ENCODE results near the gene SLC43A1.
"Not testable (repeated sequence)": the region's sequence is repeated elsewhere in the genome, so short reads cannot be mapped to it uniquely, and the experiment has no call there.

The SLC43A1 gene

DNA sequence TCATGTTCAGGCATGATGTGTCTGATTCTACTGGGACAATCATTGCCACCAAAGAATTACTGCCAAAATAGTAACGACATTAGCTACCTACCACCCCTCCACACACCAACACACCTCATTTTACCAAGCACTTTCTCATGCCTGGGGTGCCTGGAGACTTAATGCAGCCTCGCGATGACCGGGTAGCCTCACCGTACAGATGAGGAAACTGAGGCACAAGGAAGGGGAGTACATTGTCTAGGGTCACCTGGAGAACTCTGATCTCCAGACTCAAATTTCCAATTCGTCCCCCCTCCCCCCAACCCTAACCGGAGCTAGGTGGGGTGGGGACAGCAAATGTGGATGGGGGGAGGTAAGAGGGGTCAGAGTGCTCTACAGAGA, 57.9 kb downstream of the SLC43A1 start:
- H3K27me3 Mint-ChIP-seq: peaks cover 11% of the 10 kb centered on the region
- no peaks in the 10 kb centered on the region for H3K36me3 Mint-ChIP-seq
- H3K27ac Mint-ChIP-seq: no peak overlapping the region
- H3K9me3 Mint-ChIP-seq (ENCODE audit: low read depth): no peaks in the 10 kb centered on the region
- peak overlapping the region; percentile 79 for H3K4me3 Mint-ChIP-seq
- H3K4me1 Mint-ChIP-seq (ENCODE audit: low read depth): peaks cover 29% of the 10 kb centered on the region

DNA sequence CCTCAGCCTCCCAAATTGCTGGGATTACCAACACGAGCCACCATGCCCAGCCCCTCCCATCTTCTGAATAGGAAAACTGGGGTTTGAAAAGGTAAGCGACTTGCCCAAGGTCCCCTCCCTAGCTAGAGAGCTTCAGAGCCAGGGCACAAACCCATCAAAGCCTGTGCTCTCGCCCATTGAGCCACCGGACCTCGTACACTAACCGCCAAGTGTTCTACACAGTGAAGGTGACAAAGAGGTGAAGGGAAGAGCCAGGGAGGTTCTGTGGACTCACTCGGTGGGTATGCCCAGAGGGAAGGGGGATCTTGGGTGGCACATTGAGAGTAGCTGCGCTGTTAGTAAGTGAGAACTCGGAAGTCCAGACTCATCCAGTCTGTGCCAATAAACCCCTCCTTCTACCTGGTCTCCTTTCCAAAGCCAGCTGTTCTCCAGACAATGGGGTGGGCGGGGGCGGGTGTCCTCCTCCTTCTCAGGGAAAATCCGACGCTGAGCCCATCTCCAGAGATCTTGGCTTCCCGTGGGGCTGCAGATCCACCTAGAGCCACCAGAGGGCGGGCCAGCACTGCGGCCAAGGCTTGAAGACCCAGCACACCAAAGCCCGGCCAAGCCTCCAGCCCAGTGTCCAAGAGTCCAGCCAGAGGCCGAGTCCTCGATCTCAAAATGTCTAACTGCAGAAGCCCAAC, 58.4 kb downstream of the SLC43A1 start:
- H3K27ac Mint-ChIP-seq: peak overlapping the region; percentile 43
- no peaks in the 10 kb centered on the region for H3K36me3 Mint-ChIP-seq
- peaks cover 11% of the 10 kb centered on the region for H3K27me3 Mint-ChIP-seq
- no peaks in the 10 kb centered on the region for H3K9me3 Mint-ChIP-seq (ENCODE audit: low read depth)
- H3K4me1 Mint-ChIP-seq (ENCODE audit: low read depth): peaks cover 29% of the 10 kb centered on the region
- peak overlapping the region; percentile 79 for H3K4me3 Mint-ChIP-seq

DNA sequence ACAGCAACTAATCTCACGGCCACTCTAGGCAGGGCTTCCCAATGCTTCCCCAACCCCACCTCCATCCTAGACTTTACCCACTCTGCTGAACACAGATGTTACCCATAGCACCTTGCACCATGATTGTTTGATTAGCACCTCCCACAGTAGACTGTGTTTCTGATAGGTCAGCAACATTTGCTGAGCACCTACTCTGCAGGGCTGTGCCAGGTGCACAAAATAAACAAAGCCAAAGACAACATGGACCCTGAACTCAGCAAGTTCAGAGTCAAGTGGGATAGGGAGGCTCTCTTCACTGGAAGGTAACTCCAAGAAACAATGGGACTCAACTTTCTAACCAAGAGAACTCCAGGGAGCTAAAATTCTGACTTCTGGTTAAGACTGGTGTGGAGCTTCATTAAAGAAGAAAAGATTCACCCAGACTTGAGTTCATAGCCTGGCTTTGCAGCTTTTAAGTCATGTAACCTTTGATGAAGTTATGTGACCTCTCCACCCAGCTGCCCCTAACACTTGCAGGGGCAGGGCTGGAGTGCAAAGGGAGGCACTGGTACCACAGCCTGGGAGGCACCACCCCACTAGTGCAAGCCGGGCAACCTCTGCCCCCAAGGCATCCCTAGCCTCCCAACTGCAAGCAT, 61.8 kb downstream of the SLC43A1 start:
- no peaks in the 10 kb centered on the region for H3K9me3 Mint-ChIP-seq (ENCODE audit: low read depth)
- no peak overlapping the region for H3K27ac Mint-ChIP-seq
- no peak overlapping the region for H3K4me3 Mint-ChIP-seq
- no peaks in the 10 kb centered on the region for H3K36me3 Mint-ChIP-seq
- peaks cover 11% of the 10 kb centered on the region for H3K4me1 Mint-ChIP-seq (ENCODE audit: low read depth)
- peaks cover 2% of the 10 kb centered on the region for H3K27me3 Mint-ChIP-seq

DNA sequence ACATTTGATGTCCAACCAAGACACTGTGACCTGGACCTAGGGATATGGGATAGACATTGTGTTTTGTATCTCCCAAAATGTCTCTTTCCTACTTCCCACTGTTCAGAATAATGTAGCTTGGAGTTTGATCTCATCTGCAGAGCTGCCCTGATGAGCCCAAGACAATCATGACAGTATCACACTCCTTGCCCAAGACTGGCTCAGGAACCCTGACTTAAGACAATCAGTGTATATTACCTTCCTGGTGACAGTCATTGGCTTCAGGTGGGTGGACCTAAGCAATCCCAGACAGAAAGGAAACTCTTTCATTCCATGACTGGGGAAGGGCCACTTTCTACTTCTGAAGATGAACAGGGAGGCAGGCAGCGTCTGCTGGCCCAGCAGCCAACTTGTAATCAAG, 69.4 kb downstream of the SLC43A1 start:
- Mint-ChIP-seq H3K4me3 (no peak overlapping the region), H3K4me1 (ENCODE audit: low read depth) (no peaks in the 10 kb centered on the region), H3K27me3 (peaks cover 3% of the 10 kb centered on the region), H3K27ac (no peak overlapping the region), H3K36me3 (no peaks in the 10 kb centered on the region), H3K9me3 (ENCODE audit: low read depth) (no peaks in the 10 kb centered on the region)

DNA sequence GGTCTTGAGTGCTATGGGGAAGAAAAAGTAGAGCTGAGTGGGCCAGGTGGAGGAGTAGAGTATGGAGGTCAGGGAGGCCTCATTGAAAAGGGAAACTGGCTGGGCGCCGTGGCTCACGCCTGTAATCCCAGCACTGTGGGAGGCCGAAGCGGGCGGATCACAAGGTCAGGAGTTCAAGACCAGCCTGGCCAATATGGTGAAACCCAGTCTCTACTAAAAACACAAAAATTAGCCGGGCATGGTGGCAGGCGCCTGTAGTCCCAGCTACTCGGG, 70.4 kb downstream of the SLC43A1 start:
- H3K36me3 Mint-ChIP-seq; H3K27me3 Mint-ChIP-seq; H3K4me1 Mint-ChIP-seq (ENCODE audit: low read depth); H3K27ac Mint-ChIP-seq; H3K4me3 Mint-ChIP-seq; H3K9me3 Mint-ChIP-seq (ENCODE audit: low read depth): not testable (repeated sequence)

DNA sequence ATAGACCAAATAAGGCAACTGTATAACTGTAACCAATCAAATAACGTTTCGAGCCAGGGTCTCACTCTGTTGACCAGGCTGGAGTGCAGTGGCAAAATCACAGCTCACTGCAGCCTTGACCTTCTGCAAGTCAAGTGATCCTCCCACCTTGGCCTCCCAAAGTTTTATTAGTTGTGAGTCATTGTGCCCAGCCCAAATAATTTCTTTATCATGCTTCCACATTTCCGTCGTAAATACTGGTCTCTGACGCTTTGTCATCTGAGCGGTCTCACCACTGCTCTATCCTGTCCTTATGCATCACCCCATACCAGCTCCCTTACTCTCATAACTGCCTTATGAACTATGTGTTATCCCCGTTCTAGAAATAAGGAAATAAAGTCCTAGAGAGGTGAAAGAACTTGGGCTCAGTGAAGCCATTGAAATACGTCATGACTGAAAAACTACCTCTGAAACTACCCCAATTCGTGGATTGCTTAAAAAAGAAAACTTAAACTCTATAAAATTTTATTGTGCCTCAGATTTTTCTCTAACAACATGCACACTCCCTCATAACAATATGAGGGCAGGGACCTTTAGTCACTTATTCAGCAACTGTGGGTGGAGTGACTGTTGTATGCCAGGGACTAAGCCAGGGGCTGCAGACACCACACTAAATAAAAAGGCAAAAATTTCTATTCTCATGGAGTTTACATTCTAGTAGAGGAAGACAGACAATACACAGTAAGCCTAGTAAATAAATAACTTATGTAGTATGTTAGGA, 71.0 kb downstream of the SLC43A1 start:
- H3K4me1 Mint-ChIP-seq (ENCODE audit: low read depth): no peaks in the 10 kb centered on the region
- H3K36me3 Mint-ChIP-seq: no peaks in the 10 kb centered on the region

DNA sequence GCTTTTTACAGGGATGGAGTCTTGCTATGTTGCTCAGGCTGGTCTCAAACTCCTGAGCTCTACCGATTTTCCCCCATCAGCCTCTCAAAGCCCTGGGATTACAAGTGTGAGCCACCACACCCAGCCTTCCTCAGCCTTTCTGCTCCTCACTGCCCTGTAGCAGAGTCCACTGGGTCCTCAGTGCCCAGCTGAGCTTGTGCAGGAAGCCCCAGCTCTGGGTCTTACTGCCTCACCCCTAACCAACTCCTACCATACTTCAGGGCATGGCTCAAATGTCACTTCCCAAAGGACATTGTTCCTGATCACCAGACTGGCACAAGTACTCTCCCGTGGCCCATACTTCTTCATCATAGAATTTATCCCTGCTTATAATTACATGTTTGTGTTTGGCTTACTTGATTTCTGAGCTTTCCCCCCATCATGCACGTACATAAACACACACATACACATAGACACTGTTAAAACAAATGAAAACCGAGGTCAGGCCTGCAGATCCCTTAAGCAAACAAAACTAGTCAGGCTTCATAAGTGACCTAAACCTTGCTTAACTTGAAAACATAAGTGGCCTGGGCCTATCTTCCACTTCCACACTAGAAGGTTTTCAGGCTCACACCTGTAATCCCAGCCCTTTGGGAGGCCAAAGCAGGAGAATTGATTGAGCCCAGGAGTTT, 74.6 kb downstream of the SLC43A1 start:
- Mint-ChIP-seq H3K27ac (no peak overlapping the region), H3K4me1 (ENCODE audit: low read depth) (no peaks in the 10 kb centered on the region), H3K4me3 (no peak overlapping the region), H3K27me3 (no peaks in the 10 kb centered on the region), H3K9me3 (ENCODE audit: low read depth) (no peaks in the 10 kb centered on the region), H3K36me3 (no peaks in the 10 kb centered on the region)

More for the DNA sequence above, 71.0 kb downstream of the SLC43A1 start:
- H3K4me3 Mint-ChIP-seq: no peak overlapping the region
- peaks cover 3% of the 10 kb centered on the region for H3K27me3 Mint-ChIP-seq
- no peak overlapping the region for H3K27ac Mint-ChIP-seq
- no peaks in the 10 kb centered on the region for H3K9me3 Mint-ChIP-seq (ENCODE audit: low read depth)

DNA sequence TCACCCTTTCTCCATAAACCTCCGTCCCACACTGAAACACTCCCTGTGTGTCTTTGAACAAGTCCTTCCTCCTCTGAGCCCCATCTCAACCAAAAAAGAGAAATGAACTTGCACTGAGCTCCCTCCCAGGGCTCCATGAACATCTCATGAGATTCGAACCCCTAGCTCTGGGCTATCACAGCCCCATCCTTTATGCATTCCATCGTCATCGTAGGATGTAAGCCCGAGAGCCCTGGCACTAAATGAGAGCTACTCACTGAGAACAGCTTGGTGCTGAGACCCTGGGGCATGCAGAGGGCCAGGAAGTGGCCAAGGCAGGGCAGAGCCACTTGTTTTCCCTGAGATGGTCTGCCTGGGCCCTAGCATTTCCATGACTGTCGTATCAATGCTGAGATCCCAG, 75.7 kb downstream of the SLC43A1 start:
- Mint-ChIP-seq H3K27ac (no peak overlapping the region), H3K9me3 (ENCODE audit: low read depth) (no peaks in the 10 kb centered on the region), H3K36me3 (no peaks in the 10 kb centered on the region), H3K4me3 (no peak overlapping the region), H3K27me3 (no peaks in the 10 kb centered on the region), H3K4me1 (ENCODE audit: low read depth) (no peaks in the 10 kb centered on the region)

DNA sequence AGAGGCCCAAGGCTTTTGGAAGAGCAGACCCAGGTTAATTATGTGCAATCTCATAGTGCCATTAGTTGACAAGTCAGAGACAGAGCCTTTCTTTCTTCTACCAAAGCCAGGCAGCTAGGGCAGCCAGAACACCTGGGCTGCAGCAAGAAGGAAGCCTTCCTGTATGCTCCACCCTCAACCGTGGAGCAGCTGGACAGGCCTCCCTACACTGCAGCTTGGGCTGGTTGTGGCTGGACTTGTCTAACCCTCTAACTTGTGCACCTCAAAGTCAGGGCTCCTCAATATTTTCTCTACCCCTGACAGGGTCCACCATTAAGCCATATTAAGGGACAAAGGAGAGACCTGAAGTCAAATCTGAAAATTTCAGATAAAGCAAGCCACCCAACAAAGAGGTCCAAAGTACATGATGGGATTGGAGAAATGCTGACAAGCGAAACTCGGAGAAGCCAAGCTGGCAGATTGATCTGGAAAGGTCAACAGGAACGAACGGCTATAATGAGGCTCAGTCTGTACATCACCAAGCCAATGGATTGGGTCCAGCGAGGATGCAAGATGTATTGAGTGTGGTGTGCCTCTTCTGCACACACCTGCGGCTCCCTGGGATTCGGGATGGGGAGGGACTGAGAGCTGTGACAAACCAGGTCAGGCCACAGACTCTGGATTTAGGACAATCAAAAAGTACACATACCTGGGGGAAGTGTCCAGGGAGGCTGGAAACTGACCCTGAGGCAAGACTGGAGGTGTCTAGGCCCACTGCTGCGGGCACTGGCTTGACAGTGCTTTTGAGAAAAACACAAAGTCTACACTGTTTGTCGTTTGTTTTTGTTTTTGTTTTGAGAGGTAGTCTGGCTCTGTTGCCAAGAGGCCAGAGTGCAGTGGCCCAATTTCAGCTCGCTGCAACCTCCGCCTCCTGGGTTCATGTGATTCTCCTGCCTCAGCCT, 76.9 kb downstream of the SLC43A1 start:
- H3K36me3 Mint-ChIP-seq: no peaks in the 10 kb centered on the region
- H3K27me3 Mint-ChIP-seq: no peaks in the 10 kb centered on the region
- H3K4me3 Mint-ChIP-seq: no peak overlapping the region
- no peaks in the 10 kb centered on the region for H3K9me3 Mint-ChIP-seq (ENCODE audit: low read depth)
- H3K4me1 Mint-ChIP-seq (ENCODE audit: low read depth): no peaks in the 10 kb centered on the region
- H3K27ac Mint-ChIP-seq: no peak overlapping the region

DNA sequence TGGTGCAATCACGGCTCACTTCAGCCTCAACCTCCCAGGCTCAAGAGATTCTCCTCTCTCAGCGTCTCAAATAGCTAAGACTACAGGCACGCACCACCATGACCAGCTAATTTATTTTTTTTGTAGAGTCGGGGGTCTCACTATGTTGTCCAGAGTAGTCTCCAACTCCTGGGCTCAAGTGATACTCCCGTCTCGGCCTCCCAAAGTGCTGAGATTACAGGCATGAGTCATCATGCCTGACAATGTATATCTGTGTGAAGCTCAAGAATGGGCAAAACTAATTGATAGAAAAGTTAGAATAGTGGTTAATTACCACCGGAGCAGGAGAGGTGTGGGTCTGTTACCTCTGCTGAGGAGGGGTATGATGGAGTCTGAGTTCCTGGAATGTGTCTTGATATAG, 79.5 kb downstream of the SLC43A1 start:
- Mint-ChIP-seq H3K9me3 (ENCODE audit: low read depth) (no peaks in the 10 kb centered on the region), H3K27me3 (no peaks in the 10 kb centered on the region), H3K36me3 (no peaks in the 10 kb centered on the region), H3K4me3 (no peak overlapping the region), H3K27ac (no peak overlapping the region), H3K4me1 (ENCODE audit: low read depth) (peaks cover 1% of the 10 kb centered on the region)

DNA sequence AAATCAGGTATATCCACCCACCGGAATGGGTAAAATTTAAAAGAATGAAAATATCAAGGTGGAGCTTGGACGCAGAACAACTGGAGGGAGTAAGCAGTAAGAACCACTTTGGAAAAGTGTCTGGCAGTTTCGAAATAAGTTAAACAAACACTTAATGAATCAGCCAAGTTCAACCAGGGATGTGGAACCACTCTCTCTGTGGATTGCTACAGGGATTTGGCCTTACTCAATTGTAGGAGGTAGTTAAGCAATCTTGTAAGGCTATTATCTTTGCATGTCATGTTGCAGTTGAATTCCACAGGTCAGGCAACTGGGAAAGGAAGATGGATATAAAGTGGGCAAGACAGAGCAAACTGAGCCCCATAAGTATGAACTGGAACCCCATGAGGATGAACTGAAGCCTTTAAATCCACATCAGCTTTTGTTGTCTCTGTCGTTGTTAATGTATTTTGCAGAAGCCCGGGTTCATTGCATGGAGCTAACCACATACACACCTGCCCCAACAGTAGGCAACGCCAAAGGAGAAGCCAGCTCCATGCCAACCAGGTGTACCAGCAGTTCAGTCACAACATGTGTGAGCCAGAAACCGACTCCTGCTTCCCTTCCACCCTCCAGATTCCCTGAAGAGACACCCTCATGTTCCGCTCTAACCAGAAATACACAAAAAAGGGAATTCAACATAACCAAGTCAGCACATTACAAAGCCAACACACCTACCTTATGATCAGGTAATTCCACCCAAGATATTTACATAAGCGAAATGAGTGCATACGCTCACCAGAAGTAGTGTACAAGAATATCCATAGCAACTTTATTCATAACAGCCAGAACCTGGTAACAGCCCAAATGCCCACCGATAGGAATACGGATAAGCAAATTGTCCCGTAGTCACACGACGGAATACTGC, 80.6 kb downstream of the SLC43A1 start:
- no peak overlapping the region for H3K27ac Mint-ChIP-seq
- no peaks in the 10 kb centered on the region for H3K27me3 Mint-ChIP-seq
- H3K4me1 Mint-ChIP-seq (ENCODE audit: low read depth): peaks cover 1% of the 10 kb centered on the region
- no peaks in the 10 kb centered on the region for H3K9me3 Mint-ChIP-seq (ENCODE audit: low read depth)
- H3K4me3 Mint-ChIP-seq: no peak overlapping the region
- H3K36me3 Mint-ChIP-seq: no peaks in the 10 kb centered on the region

Data from activated naive CD8-positive, alpha-beta T cell (primary cell).